GM04504 (cell line): ENCODE results near the gene ASMT.
"Not testable (repeated sequence)": the region's sequence is repeated elsewhere in the genome, so short reads cannot be mapped to it uniquely, and the experiment has no call there.

Experiments
- DNase-seq: peaks from one replicate; pipeline ENCODE4 v3.0.0-alpha.2; 2012; ENCODE audit warnings: low read depth

The ASMT gene

DNA sequence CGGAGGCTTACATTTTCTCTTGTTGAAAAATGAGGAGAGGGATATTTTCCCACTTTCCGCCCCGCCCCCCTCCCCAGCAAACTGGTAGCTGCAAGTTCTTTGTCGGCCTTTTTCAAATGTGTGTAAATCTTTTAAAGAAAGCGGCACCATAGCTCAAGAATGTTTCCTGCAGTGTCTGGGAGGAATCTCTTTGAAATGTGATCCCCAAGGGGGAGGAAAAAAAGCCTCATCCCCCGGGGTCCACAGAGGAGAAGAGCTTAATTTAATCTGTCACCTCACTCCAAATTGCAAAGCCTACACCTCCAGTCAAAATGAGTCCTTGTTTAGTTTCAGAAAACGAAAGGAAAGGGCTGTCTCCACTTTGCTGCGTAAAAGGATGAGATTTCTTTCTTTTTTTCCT lies 34.8 kb downstream of the ASMT start:
- no peak for DNase-seq

DNA sequence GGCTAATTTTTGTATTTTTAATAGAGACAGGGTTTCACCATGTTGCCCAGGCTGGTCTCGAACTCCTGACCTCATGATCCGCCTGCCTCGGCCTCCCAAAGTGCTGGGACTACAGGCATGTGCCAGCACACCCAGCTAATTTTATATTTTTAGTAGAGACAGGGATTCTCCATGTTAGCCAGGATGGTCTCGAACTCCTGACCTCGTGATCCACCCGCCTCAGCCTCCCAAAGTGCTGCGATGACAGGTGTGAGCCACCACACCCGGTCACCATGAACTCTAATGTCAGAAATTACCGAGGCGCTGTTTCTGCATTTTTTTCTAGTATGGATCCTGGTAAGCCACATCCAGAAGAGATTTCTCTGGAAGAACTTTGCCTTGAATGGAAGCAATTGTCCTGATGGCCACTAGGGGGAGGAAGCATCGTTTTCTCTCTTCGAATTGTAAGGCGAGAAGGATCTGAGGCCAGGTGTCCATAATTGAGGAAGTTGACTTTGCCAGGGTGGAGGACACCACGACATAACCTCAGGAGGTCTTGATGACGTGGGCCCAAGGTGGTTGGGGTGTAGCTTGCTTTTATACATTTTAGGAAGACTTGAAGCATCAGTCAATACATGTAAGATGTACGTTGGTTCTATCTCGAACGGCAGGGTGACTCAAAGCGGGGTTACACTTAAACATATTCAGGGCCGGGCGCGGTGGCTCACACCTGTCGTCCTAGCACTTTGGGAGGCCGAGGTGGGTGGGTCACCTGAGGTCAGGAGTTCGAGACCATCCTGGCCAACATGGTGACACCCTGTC lies 37.4 kb downstream of the ASMT start:
- DNase-seq = peak; percentile 12

DNA sequence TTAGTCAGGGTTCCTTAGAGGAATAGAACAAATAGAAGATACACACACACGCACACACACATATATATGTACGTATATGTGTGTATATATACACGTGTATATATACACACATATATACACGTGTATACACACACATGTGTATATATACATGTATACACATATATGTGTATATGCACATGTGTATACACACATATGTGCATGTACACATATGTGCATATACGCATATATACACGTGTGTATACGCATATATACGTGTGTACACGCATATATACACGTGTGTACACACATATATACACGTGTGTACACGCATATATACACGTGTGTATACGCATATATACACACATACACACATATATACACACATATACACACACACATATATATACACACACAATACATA lies 41.5 kb downstream of the ASMT start:
- DNase-seq = no peak

DNA sequence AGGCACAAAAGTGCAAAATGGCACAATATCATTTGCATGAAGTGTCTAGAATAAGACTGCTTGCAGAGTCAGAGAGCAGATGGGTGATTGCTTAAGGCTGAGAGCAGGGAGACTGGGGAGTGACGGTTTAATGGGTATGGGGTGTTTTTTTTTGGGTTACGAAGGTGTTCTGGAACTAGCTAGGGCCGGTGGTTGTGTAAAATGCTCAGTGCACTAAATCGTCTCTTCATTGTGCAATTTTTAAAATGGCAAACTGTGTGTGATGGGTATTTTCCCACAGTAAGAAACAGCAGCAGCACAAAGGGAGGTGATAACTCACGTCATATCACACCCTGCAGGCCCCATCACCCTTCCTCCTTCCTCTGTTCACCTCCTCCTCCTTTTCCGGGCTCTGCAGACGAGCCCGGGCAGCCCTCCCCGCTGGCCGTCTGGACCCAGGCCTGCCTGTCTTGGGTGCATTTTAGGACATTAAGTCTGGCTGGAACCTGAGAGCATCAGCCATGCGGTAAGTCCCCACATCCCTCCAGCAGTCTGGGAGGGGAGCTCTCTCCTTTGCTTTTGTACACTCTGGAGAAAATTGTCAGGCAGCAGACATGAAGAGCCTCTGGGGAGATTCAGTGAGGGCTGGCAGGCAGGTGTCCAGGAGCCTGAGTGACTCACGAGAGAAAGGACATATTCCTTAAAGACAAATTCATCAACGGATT lies 42.7 kb downstream of the ASMT start:
- DNase-seq = no peak

- DNase-seq = no peak
These were observed 43.2 kb downstream of the ASMT start for GRCh38 chrX:1658071-1658491.

DNA sequence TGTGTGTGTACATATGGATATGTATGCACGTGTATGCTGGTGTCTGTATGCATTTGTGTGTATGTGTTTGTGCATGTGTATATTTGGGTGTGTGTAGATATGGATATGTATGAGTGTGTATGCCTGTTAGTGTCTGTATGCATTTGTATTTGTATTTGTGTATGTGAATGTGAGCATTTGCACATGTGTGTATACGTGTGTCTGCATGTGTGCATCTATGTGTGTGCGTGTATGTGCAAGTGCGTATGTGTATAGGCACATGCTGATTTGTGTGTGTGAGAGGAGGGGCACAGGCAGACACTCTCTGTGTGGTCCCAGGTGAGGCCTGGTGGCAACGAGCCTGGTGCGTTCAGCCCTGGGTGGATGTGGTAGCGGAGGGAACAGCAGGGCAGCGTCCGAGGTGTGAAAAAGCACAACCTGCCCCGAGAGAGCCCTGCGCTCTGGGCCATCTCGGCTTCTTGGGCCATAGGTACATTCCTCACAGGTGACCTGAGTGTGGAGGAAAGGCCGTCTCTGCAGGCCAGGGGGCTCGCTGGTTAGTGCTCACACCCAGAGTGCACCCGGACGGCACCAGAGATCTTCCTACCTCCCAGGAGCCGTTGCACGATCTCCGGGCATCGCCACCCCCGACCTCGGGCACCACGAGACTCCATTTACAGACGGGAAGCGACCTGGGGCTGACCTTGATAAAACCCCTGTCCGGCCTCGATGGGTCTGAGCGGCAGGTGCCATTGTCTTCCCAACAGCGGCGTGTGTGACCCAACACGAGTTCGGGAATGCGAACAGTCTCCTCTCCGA lies 45.0 kb downstream of the ASMT start:
- no peak for DNase-seq

GRCh38 chrX:1661048-1661921 lies 46.4 kb downstream of the ASMT start:
- no peak for DNase-seq

DNA sequence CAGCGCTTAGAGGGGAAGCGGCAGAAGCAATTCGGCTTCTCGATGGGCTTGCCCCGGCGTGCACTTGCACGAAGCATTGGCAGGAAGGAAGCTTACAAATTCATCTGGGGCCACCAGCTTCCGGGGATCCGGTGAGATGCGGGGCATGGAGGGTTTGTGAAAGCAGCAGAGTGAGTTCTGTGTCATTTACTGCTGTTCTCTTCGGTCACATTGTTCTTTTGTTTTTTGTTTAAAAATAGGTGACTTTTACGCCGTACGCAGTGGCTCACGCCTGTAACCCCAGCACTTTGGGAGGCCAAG lies 47.0 kb downstream of the ASMT start:
- no peak for DNase-seq

DNA sequence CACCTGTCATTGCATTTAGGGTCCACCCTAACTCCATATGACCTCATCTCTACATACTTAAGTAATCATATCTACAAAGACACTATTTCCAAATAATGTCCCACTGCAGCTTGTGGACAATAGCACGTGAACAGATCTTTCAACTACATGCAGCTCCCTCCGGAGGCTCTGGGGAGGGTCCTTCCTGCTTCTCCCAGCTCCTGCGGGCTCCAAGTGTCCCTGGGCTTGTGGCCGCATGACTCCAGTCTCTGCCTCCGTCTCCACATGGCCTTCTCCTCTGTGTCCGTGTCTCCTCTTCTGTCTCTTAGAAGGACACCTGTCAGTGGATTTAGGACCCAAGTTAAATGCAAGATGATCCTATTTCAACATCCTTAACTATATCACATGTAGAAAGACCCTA lies 52.7 kb downstream of the ASMT start:
- no peak for DNase-seq

GRCh38 chrX:1673337-1673736 lies 58.5 kb downstream of the ASMT start:
- no peak for DNase-seq

- no peak for DNase-seq
These were observed 62.0 kb downstream of the ASMT start for GRCh38 chrX:1676866-1677265.

- no peak for DNase-seq
These were observed 64.4 kb downstream of the ASMT start for GRCh38 chrX:1679238-1679637.

DNA sequence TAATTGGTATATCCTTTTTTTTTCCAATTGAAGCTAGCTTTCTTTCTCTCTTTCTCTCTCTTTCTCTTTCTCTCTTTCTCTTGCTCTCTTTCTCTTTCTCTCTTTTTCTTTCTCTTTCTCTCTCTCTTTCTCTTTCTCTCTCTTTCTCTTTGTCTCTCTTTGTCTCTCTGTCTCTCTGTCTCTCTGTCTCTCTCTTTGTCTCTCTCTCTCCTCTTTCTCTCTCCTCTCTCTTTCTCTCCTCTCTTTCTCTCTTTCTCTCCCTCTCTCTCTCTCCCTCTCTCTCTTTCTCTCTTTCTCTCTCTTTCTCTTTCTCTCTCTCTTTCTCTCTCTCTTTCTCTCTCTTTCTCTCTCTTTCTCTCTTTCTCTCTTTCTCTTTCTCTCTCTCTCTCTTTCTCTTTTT lies 66.6 kb downstream of the ASMT start:
- no peak for DNase-seq

GRCh38 chrX:1681856-1682255 lies 67.0 kb downstream of the ASMT start:
- not testable (repeated sequence) for DNase-seq

DNA sequence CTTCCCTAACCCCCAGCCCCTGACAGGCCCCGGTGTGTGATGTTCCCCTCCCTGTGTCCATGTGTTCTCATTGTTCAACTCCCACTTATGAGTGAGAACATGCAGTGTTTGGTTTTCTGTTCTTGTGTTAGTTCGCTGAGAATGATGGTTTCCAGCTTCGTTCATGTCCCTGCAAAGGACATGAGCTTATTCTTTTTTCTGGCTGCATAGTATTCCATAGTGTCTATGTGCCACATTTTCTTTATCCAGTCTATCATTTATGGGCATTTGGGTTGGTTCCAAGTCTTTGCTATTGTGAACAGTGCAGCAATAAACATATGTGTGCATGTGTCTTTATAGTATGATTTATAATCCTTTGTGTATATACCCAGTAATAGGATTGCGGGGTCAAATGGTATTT lies 67.6 kb downstream of the ASMT start:
- not testable (repeated sequence) for DNase-seq

GRCh38 chrX:1684883-1685282 lies 70.0 kb downstream of the ASMT start:
- DNase-seq = not testable (repeated sequence)

DNA sequence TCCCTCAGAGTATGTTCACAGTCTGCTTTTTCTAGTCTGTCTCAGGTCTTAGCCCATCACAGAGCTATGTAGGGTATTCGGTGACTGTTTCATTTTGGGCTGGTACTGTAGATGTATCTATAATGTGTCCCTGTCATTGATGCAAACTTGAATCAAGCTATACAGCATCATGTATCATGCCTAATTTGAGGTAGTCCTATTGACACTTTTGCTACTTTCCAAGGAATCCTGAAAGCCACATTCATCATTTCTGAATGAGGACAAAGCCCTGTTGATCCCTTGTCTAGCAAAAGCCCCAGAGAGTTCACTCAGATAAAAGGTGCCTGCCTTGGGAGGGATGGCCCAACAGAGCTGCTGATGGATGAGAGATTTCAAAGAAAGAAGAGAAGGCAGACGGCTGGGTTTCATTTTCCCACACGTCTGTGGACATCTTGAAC lies 70.6 kb downstream of the ASMT start:
- DNase-seq = not testable (repeated sequence)

DNA sequence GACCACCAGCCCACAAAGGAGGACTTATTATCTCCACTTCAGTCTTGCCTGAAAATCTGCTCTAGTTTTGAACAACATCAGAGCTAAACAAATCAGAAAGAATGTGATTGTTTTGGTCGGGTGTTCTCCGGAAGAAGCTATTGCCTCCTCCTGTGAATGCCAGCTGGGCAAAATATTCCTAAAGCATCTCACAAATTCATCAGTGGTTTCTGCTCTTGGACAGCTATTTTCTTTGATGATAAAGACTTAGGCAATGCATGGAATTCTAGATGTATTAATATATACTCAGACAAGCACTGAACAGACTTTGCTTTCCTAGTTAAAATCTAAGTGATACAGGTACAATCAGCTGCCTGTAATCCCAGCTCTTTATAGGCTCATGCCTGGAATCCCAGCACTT lies 71.8 kb downstream of the ASMT start:
- DNase-seq = no peak
